Neural crest cell (in vitro differentiated cells): ENCODE data around the gene ATXN7L3. TPM values are rescaled to one million over a fixed set of nuclear protein-coding genes. Genes with fewer than 3 reads are reported as not detected.

Source experiments
- DNase-seq: peaks from one replicate; pipeline ENCODE4 v3.0.0; 2021; ENCODE audit warnings: low read depth, mixed read lengths, low spot score
- H3K27ac Mint-ChIP-seq: one replicate; pipeline ENCODE4 v1.8.0; 2021; ENCODE audit warnings: mild to moderate bottlenecking, mixed read lengths; ENCODE audit not compliant: unreplicated experiment
- H3K27me3 Mint-ChIP-seq: 2 replicates; pipeline ENCODE4 v1.8.0; 2021; ENCODE audit warnings: low read depth, mild to moderate bottlenecking, mixed read lengths
- H3K36me3 Mint-ChIP-seq: 2 replicates; pipeline ENCODE4 v1.8.0; 2021; ENCODE audit warnings: low read depth, mild to moderate bottlenecking, mixed read lengths
- H3K4me1 Mint-ChIP-seq: 2 replicates; pipeline ENCODE4 v1.8.0; 2021; ENCODE audit warnings: mixed read lengths
- H3K4me3 Mint-ChIP-seq: one replicate; pipeline ENCODE4 v1.8.0; 2021; ENCODE audit warnings: mild to moderate bottlenecking, mixed read lengths
- H3K9me3 Mint-ChIP-seq: 2 replicates; pipeline ENCODE4 v1.8.0; 2021; ENCODE audit warnings: mixed read lengths
- CTCF ChIP-seq: fragments of 200-600 bp; sonication (generic); conservative IDR thresholded peaks from 2 replicates; pipeline ENCODE4 v1.5.0; 2021; ENCODE audit warnings: antibody characterized with exemption, mild to moderate bottlenecking
- total RNA-seq: library from RNA; stranded (reverse); gene quantifications from 2 replicates; pipeline ENCODE4 v1.2.1, GENCODE V29; 2021

Gene ATXN7L3
- total RNA-seq, 1 donor from 2014 or later = 119 TPM

GRCh38 chr17:44206825-44207155 is 7.1 kb upstream of the ATXN7L3 start:
- H3K27me3 Mint-ChIP-seq = no peaks in the 10 kb centered on the region
- H3K4me3 Mint-ChIP-seq = no peak overlapping the region
- H3K9me3 Mint-ChIP-seq = no peaks in the 10 kb centered on the region
- peaks cover 20% of the 10 kb centered on the region for H3K4me1 Mint-ChIP-seq
- H3K27ac Mint-ChIP-seq = no peak overlapping the region
- peaks cover 8% of the 10 kb centered on the region for H3K36me3 Mint-ChIP-seq
- DNase-seq = no peak
- TF ChIP-seq CTCF = no peak

- H3K4me1 Mint-ChIP-seq = peaks cover 17% of the 10 kb centered on the region
- no peak overlapping the region for H3K27ac Mint-ChIP-seq
- H3K27me3 Mint-ChIP-seq = no peaks in the 10 kb centered on the region
- H3K36me3 Mint-ChIP-seq = peaks cover 8% of the 10 kb centered on the region
- DNase-seq = no peak
- H3K4me3 Mint-ChIP-seq = peak overlapping the region; percentile 3
- no peaks in the 10 kb centered on the region for H3K9me3 Mint-ChIP-seq
- peak; percentile 22 for TF ChIP-seq CTCF
Observed at GRCh38 chr17:44205962-44206824, 6.5 kb upstream of the ATXN7L3 start.

GRCh38 chr17:44204441-44204882 is 4.8 kb upstream of the ATXN7L3 start:
- Mint-ChIP-seq H3K4me3 (no peak overlapping the region), H3K27ac (no peak overlapping the region)
- no peak for TF ChIP-seq CTCF

GRCh38 chr17:44203731-44204440 is 4.2 kb upstream of the ATXN7L3 start:
- Mint-ChIP-seq H3K4me1 (peaks cover 21% of the 10 kb centered on the region), H3K4me3 (peak overlapping the region; percentile 71), H3K36me3 (peaks cover 5% of the 10 kb centered on the region), H3K9me3 (no peaks in the 10 kb centered on the region), H3K27me3 (no peaks in the 10 kb centered on the region), H3K27ac (no peak overlapping the region)
- peak; percentile 62 for DNase-seq
- TF ChIP-seq CTCF = peak; percentile 75

More at GRCh38 chr17:44204441-44204882, 4.8 kb upstream of the ATXN7L3 start:
- Mint-ChIP-seq H3K27me3 (no peaks in the 10 kb centered on the region), H3K36me3 (peaks cover 5% of the 10 kb centered on the region), H3K9me3 (no peaks in the 10 kb centered on the region), H3K4me1 (peaks cover 21% of the 10 kb centered on the region)
- DNase-seq = no peak

GRCh38 chr17:44202756-44203155 is 3.1 kb upstream of the ATXN7L3 start:
- no peak for DNase-seq
- H3K9me3 Mint-ChIP-seq = no peaks in the 10 kb centered on the region
- H3K27ac Mint-ChIP-seq = no peak overlapping the region
- peaks cover 28% of the 10 kb centered on the region for H3K4me1 Mint-ChIP-seq
- no peaks in the 10 kb centered on the region for H3K27me3 Mint-ChIP-seq
- no peak for TF ChIP-seq CTCF
- no peaks in the 10 kb centered on the region for H3K36me3 Mint-ChIP-seq
- peak overlapping the region; percentile 71 for H3K4me3 Mint-ChIP-seq
